Retinal pigment epithelial cell (primary cell): ENCODE measurements around the gene HS6ST3.

ENCODE experiments used
- DNase-seq: peaks from one replicate; pipeline ENCODE4 v3.0.0-alpha.2; 2010; ENCODE audit warnings: low read depth
- H3K4me3 ChIP-seq: 2 replicates; pipeline ENCODE4 v1.5.1; 2011; ENCODE audit warnings: mild to moderate bottlenecking, low read length, control low read depth, moderate library complexity
- TF ChIP-seq, protein P1 (sequence below): conservative IDR thresholded peaks from 2 replicates; pipeline ENCODE4 v1.5.1; 2011; ENCODE audit warnings: low read depth, low read length, control low read depth, inconsistent platforms

Gene HS6ST3

DNA sequence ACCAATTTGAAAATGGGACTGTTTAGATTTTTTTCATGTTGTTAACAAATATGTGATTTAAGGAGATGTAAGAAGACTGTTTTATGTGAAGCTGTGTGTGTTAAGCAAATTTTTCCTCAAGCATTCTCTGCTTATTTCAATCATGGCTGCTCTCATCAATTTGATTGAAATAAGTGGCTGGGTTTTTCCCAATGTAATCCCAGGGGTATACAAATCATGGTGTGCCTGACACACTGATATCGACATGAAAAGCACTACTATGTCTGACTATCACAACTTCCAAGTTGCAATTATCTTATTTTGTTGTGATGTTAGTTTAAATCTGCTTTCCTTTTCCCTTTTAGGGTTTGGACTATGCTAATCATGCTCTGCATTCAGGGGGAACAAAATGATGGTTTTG, 283.7 kb downstream of the HS6ST3 start:
- no peak for DNase-seq
- H3K4me3 ChIP-seq: no peak overlapping the region
- TF ChIP-seq, protein P1, sequence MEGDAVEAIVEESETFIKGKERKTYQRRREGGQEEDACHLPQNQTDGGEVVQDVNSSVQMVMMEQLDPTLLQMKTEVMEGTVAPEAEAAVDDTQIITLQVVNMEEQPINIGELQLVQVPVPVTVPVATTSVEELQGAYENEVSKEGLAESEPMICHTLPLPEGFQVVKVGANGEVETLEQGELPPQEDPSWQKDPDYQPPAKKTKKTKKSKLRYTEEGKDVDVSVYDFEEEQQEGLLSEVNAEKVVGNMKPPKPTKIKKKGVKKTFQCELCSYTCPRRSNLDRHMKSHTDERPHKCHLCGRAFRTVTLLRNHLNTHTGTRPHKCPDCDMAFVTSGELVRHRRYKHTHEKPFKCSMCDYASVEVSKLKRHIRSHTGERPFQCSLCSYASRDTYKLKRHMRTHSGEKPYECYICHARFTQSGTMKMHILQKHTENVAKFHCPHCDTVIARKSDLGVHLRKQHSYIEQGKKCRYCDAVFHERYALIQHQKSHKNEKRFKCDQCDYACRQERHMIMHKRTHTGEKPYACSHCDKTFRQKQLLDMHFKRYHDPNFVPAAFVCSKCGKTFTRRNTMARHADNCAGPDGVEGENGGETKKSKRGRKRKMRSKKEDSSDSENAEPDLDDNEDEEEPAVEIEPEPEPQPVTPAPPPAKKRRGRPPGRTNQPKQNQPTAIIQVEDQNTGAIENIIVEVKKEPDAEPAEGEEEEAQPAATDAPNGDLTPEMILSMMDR: no peak

DNA sequence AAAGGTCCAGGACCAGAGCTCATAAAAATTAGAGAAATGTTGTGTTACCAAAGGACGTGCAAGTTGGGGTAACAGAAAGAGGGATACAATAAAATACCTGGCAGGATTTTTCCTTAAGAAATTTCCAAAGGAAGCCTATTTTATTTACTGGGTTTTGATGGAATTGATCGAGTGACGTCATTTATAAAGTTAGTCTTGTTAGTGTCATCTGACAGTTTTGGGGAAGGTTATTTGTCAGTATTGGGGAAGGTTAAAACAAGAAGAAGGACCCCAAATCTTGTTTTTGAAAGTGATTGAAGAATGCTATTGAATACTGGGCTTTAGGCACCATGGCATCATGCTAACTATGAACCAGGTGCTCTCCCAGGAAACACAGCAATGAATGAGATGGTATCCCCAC, 287.9 kb downstream of the HS6ST3 start:
- no peak for DNase-seq
- H3K4me3 ChIP-seq: no peak overlapping the region
- TF ChIP-seq, protein P1: no peak

DNA sequence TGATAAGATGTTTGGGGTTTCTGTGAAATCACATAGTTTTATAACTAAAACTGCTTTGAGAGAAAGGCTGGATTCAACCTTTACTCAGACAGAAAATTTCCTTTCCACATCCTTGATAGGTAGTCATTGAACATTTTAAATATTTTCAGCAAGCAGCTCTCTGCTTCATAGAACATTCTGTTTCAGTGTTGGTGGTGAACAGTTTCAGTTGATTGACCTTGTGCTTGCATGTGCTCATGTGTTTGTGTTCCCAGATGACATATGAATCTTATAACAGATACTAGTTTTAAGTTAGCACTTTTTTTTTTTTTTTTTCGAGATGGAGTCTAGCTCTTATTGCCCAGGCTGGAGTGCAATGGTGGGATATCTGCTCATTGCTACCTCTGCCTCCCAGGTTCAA, 290.1 kb downstream of the HS6ST3 start:
- no peak overlapping the region for H3K4me3 ChIP-seq
- DNase-seq: no peak
- TF ChIP-seq, protein P1: no peak

DNA sequence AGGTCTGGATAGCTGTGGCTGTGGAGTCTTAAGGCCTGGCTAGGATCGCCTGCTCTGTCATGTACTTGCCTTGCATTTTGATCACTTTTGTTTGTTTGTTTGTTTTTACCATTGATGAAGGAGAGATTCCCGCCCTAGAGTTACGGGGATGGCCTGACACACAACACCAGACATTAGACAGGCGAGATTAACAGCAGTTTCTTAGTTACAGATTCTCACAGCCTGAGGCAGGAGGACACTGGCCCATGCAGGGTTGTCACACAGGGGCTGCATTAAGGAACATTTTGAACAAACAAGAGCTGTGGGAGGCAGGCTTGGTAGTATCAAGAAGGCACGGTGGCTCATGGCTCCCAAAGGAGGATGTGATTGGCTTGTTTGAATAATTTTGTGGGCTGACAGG, 291.8 kb downstream of the HS6ST3 start:
- no peak overlapping the region for H3K4me3 ChIP-seq
- no peak for DNase-seq
- TF ChIP-seq, protein P1: no peak

DNA sequence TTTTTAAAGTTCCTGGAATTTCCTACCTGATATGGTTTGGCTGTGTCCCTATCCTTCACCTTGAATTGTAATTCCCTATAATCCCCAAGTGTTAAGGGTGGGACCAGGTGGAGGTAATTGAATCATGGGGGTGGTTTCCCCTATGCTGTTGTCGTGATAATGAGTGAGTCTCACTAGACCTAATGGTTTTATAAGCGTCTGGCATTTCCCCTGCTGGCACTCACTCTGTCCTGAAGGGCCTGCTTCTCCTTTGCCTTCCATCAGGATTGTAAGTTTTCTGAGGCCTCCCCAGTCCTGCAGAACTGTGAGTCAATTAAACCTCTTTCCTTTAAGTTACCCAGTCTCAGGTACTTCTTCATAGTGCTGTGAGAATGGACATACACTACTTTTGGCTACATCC, 298.7 kb downstream of the HS6ST3 start:
- TF ChIP-seq, protein P1: no peak
- no peak for DNase-seq

DNA sequence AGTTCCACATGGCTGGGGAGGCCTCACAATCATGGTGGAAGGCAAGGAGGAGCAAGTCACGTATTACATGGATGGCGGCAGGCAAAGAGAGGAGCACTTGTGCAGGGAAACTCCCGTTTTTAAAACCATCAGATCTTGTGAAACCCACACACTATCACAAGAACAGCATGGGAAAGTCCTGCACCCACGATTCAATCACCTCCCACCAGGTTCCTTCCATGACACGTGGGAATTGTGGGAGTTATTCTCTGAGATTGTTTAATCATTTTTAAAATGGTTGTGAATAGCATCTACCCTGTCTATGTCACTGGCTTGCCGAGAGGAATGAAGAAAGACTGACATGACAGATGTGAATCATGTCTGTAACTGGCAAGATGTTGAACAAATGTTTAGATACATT, 301.7 kb downstream of the HS6ST3 start:
- no peak for DNase-seq
- TF ChIP-seq, protein P1: no peak
- H3K4me3 ChIP-seq: no peak overlapping the region

More for the DNA sequence above, 298.7 kb downstream of the HS6ST3 start:
- no peak overlapping the region for H3K4me3 ChIP-seq

DNA sequence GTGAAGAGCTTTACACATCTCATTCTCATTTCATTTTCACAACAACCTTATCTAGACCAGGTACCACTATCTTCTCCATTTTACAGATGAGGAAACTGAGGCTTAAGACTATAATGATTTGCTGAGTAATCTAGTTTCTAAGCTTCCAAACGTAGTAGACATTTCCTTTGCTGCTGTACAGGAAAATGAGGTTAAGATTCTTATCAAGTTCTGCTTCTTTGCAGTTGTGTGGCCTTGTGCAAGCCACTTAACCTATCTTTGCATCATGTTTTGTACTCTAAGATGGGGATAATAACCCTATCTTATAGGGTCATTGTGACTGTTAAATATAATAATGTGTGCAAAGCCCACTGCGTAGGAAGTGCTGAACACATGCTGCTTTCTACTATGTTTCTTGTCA, 307.9 kb downstream of the HS6ST3 start:
- no peak for DNase-seq
- no peak overlapping the region for H3K4me3 ChIP-seq
- TF ChIP-seq, protein P1: no peak
